Stomach smooth muscle (tissue), 2 donors: ENCODE results near the gene DHRS7B.

Experiments
- H3K27ac ChIP-seq: one replicate; pipeline ENCODE4 v1.7.0; 2013; ENCODE audit warnings: mild to moderate bottlenecking, low read length, inconsistent platforms
- H3K27me3 ChIP-seq, 2 donors: one replicate each; pipeline ENCODE4 v1.7.0; 2013; ENCODE audit warnings: low read length in 2 of 2; ENCODE audit not compliant: insufficient read depth in 2 of 2, control insufficient read depth in 1 of 2
- H3K36me3 ChIP-seq, 2 donors: one replicate each; pipeline ENCODE4 v1.7.0; 2013; ENCODE audit warnings: low read length in 2 of 2; ENCODE audit not compliant: control insufficient read depth in 2 of 2, insufficient read depth in 2 of 2
- H3K4me1 ChIP-seq: one replicate; pipeline ENCODE4 v1.7.0; 2013; ENCODE audit warnings: low read length; ENCODE audit not compliant: control insufficient read depth, insufficient read depth
- H3K4me3 ChIP-seq, 2 donors: one replicate each; pipeline ENCODE4 v1.7.0; 2013; ENCODE audit warnings: low read length in 2 of 2
- H3K9ac ChIP-seq, 2 donors: one replicate each; pipeline ENCODE4 v1.7.0; 2013; ENCODE audit warnings: low read length in 2 of 2, mild to moderate bottlenecking in 1 of 2
- H3K9me3 ChIP-seq, 2 donors: one replicate each; pipeline ENCODE4 v1.7.0; 2013; ENCODE audit warnings: low read length in 2 of 2; ENCODE audit not compliant: control insufficient read depth in 2 of 2
- donor health status: healthy.
- donor health status: Pancreatic carcinoma.

DHRS7B gene

DNA sequence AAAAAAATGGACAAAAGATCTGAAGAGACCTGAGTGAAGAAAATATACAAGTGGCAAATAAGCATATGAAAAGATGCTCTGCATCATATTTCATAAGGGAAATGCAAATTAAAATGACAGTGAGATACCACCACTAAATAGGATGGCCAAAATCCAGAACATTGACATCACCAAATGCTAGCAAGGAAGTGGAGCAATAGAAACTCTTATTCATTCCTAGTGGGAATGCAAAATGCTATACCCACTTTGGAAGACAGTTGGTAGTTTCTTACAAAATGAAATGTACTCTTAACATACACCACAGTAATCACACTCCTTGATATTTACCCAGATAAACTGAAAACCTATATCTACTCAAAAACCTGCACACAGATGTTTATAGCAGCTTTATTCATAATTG is 33.6 kb downstream of the DHRS7B start:
- H3K9ac ChIP-seq = no peak overlapping the region
- no peaks in the 10 kb centered on the region for H3K27me3 ChIP-seq
- no peak overlapping the region for H3K27ac ChIP-seq
- H3K9me3 ChIP-seq = no peaks in the 10 kb centered on the region
- no peak overlapping the region for H3K4me3 ChIP-seq
- H3K36me3 ChIP-seq = no peaks in the 10 kb centered on the region
- no peaks in the 10 kb centered on the region for H3K4me1 ChIP-seq

DNA sequence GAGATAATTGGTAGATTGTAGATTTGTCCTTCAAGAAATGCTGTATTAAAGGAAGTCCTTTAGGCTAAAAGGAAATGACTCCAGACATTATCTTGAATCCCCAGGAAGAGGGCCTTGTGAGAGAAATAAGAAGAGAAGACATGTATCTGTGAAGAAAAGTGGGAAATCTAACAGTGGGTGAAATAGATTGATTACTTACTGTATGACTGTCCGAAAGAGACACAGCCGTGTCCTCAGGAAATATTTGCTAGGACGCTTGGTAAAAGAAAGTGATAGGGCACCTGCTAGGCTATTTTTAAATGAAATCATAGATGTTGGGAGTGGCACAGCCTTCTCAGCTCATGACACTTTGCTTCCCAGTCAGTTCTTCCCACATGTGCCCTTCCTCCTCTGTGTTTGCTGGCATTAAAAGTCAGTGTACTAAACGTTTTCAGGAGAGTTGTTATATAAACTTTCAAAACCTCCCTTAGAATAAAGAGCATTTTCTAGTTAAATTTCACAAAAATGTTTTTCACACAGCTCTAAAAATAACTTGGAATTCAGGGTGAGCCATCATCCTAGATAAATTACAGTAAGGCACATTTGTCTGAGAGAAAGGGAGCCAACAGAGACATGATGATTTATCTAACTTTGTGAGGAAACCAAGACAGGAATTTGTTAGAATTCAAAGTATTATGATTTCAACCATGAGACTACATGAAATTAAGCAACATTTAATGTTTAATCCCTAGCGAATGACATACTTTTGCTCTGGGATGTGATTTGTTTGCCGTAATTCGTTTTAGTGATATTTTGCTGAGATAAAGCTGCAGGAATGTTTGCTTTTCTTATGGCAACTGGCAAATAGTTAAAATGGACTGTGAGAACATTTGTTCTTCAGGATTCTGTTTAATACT is 35.0 kb downstream of the DHRS7B start:
- Histone ChIP-seq H3K4me3 (no peak overlapping the region), H3K9me3 (no peaks in the 10 kb centered on the region), H3K4me1 (peaks cover 9% of the 10 kb centered on the region), H3K27me3 (no peaks in the 10 kb centered on the region), H3K27ac (peak overlapping the region; percentile 31), H3K9ac (peak overlapping the region in 1 of 2 donors; percentile 22), H3K36me3 (no peaks in the 10 kb centered on the region)

DNA sequence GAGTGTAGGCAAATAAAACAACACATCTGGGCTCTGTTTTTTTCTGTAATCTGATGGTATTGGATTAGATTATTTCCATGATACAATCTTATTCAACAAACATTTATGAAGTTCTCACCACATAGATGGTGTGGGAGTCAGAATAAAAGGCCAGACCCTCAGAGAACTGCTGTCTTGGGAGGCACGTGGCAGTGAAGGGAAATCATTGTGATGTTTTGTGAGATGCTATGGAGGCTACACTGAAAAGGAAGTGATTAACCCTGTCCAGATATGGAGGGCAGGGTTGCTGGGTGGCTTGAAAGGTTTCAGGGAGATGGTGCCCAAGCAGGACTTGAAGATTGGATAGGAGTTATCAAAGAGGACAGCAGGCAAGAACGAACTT is 35.6 kb downstream of the DHRS7B start:
- Histone ChIP-seq H3K36me3 (no peaks in the 10 kb centered on the region), H3K9ac (no peak overlapping the region), H3K27me3 (no peaks in the 10 kb centered on the region), H3K27ac (peak overlapping the region; percentile 31), H3K4me3 (no peak overlapping the region), H3K9me3 (no peaks in the 10 kb centered on the region), H3K4me1 (peaks cover 14% of the 10 kb centered on the region)

DNA sequence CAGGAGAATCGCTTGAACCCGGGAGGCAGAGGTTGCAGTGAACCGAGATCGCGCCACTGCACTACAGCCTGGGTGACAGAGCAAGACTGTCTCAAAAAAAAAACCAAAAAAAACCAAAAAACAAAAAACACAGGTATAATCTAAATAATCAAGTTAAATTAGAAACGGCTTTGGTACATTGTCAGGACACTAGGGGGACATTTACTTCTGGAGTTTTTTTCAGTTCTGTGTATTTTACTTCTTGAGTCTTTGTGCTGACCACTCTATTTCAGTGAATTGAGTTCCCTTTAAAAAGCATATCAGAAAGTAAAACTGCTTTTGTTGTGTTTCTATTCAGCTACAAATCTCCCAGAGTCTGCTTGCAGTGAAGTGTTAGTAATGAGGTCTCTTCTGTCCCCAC is 36.3 kb downstream of the DHRS7B start:
- H3K36me3 ChIP-seq = no peaks in the 10 kb centered on the region
- H3K27me3 ChIP-seq = no peaks in the 10 kb centered on the region
- no peak overlapping the region for H3K9ac ChIP-seq
- peaks cover 19% of the 10 kb centered on the region for H3K4me1 ChIP-seq
- H3K9me3 ChIP-seq = no peaks in the 10 kb centered on the region
- H3K4me3 ChIP-seq = no peak overlapping the region
- H3K27ac ChIP-seq = no peak overlapping the region

DNA sequence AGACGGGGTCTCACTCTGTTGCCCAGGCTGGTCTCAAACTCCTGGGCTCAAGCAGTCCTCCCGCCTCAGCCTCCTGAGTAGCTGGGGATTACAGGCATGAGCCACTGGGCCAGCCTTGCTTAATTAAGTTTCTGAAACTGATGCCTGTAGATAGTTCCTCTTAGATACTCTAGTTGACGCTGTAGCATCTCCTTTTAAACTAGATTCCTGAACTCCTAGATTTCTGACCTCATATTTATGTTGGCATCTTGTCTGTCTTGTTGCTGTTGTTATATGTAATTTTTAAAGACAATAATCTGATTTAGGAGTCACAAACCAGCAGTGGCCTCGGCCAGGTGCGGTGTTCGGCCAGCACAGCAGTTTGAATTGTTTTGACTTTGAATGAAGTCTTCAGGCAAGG is 37.5 kb downstream of the DHRS7B start:
- peaks cover 20% of the 10 kb centered on the region for H3K4me1 ChIP-seq
- no peaks in the 10 kb centered on the region for H3K36me3 ChIP-seq
- no peak overlapping the region for H3K4me3 ChIP-seq
- H3K9ac ChIP-seq = no peak overlapping the region
- H3K27me3 ChIP-seq = no peaks in the 10 kb centered on the region
- no peaks in the 10 kb centered on the region for H3K9me3 ChIP-seq
- no peak overlapping the region for H3K27ac ChIP-seq

DNA sequence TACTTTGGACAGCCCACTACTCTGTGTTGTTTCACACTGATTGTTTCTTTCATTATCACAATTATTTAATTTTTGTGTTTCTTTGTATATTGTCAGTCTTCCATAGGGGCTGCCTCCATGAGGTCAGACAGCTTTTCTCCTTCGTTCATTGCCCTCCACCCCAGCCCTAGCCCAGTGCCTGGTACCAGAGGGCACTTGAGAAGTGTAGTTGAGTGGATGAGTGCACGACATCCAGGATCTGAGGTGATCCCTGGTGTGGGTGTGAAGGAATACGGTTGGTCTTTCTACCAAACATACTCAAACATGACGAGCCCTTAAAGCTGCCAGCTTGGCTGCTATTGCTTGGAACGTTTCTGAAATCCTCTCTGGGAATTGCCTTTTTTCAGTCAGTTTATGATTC is 37.9 kb downstream of the DHRS7B start:
- H3K9ac ChIP-seq = no peak overlapping the region
- no peak overlapping the region for H3K4me3 ChIP-seq
- no peaks in the 10 kb centered on the region for H3K9me3 ChIP-seq
- no peaks in the 10 kb centered on the region for H3K27me3 ChIP-seq
- no peaks in the 10 kb centered on the region for H3K36me3 ChIP-seq
- H3K27ac ChIP-seq = no peak overlapping the region
- H3K4me1 ChIP-seq = peaks cover 20% of the 10 kb centered on the region

DNA sequence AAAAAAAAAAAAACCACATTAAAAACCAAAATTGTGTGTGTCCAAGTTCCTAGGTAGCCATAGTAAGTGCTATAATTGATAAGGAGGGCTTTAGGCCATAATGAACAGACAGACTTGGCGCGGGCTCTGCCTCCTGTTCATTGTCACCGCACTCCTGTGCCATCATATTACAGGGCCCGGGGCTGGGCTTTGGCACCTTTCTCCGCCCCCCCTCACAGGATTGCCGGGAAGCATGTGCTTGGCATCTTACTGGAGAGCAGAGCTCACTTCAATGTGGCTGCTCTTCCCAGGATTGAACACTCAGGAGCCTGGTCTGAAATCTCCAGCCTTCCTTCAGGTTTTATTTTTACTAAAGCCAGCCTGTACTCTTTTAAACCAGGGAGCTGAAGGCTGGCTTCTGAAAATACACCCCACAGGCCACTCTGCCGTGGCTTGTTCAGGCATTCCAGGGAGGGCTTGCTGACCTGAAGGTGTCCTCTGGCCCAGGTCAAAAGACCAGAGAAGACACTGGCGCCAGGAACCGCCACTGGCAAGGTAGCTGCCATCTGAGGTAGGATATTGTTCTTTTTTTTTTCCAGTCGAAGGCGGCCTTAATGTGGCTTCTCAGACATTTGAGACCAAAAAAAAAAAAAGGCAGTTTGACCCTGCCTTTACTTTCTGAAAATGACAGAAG is 39.3 kb downstream of the DHRS7B start:
- no peaks in the 10 kb centered on the region for H3K27me3 ChIP-seq
- H3K9me3 ChIP-seq = no peaks in the 10 kb centered on the region
- no peak overlapping the region for H3K9ac ChIP-seq
- H3K4me1 ChIP-seq = peaks cover 20% of the 10 kb centered on the region
- peak overlapping the region; percentile 41 for H3K27ac ChIP-seq
- H3K4me3 ChIP-seq = no peak overlapping the region
- H3K36me3 ChIP-seq = no peaks in the 10 kb centered on the region

DNA sequence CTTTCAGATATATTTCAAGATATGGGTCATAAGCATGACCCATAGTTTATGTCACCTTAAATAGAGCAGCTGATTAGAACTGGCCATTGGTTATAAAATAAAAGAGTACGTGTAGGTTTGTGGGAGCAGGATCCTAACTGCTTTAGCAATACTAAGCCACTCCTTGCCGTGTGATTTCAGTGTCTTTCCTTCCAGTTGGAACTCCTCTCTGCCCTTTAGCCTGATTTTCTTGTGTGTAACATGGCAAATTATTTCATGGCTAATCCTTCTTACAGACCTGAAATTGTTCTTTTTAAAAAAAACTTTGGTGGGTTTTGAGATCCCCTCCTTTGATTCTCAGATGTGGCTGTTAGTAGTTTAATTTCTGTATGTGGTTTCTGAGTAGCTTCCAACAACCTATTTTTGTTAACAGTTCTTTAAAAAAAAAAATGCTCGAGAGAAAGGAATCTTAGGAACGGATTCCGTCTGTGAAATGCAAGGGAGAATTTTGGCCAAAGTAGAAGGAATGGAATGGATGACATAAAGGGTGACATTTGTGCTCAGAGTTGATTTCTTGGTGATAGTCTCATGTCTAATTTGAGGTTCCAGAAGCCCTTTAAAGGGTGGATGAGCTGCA is 39.9 kb downstream of the DHRS7B start:
- Histone ChIP-seq H3K9ac (peak overlapping the region in 1 of 2 donors; percentile 14), H3K27ac (peak overlapping the region; percentile 25), H3K9me3 (no peaks in the 10 kb centered on the region), H3K27me3 (no peaks in the 10 kb centered on the region), H3K36me3 (no peaks in the 10 kb centered on the region), H3K4me1 (peaks cover 20% of the 10 kb centered on the region), H3K4me3 (no peak overlapping the region)

DNA sequence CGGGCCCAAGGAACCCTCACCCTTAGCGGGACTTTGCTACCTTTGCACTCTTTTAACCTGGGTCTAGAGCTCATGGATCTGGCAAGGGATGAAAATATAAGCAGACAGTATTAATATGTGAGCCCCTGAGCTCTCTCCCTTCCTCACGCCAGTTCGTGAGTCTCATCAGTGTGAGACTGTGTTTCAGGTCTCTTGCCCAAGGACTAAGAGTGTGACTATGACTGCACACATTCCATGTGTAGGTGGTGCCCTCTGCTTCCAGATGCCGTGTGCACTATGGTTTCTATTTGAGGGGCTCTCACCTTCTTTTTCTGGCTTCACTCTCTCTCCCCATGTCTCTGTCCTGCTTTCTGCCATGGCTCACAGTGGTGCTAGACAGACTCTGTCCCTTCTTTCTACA is 40.5 kb downstream of the DHRS7B start:
- peak overlapping the region in 1 of 2 donors; percentile 21 for H3K9ac ChIP-seq
- H3K4me1 ChIP-seq = peaks cover 20% of the 10 kb centered on the region
- no peak overlapping the region for H3K4me3 ChIP-seq
- H3K27me3 ChIP-seq = no peaks in the 10 kb centered on the region
- no peaks in the 10 kb centered on the region for H3K36me3 ChIP-seq
- H3K9me3 ChIP-seq = no peaks in the 10 kb centered on the region
- H3K27ac ChIP-seq = peak overlapping the region; percentile 25

DNA sequence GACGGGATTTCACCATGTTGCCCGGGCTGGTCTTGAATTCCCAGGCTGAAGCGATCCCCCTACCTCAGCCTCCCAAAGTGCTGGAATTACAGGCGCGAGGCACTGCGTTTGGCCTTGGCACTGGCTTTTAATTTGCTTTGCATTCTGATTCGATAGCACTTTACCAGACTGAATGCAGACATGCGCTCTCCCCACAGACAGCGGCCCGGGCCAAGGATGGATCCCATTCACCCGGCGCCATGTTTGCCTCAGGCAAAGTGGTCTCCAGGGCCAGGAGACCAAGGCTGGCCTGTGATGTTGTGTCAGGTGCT is 41.7 kb downstream of the DHRS7B start:
- H3K27me3 ChIP-seq = no peaks in the 10 kb centered on the region
- H3K9me3 ChIP-seq = no peaks in the 10 kb centered on the region
- H3K4me3 ChIP-seq = no peak overlapping the region
- H3K9ac ChIP-seq = no peak overlapping the region
- no peak overlapping the region for H3K27ac ChIP-seq
- peaks cover 5 to 11% of the 10 kb centered on the region in 2 donors for H3K36me3 ChIP-seq
- H3K4me1 ChIP-seq = peaks cover 20% of the 10 kb centered on the region

DNA sequence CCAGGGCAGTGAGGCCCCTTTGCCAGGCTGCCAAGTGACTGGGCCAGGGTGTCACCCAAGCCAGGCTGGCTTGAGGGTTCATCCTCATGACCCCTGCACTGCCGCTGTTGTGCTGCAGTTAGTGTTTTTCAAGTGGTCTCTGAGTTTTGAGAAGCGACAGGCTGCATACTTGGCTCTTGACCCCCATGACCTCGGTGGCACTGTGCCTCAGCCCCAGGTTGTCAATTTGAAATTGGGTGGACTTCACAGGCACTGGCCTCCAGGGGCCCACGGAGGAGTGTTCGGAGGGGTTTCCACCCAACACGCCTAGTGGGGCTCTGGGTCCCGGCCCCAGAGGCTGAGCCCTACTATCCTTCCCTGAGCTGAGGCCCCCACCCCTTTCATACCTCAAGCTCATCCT is 42.7 kb downstream of the DHRS7B start:
- Histone ChIP-seq H3K27me3 (no peaks in the 10 kb centered on the region), H3K9me3 (no peaks in the 10 kb centered on the region), H3K36me3 (peaks cover 7 to 19% of the 10 kb centered on the region in 2 donors), H3K4me1 (peaks cover 20% of the 10 kb centered on the region), H3K4me3 (no peak overlapping the region), H3K27ac (no peak overlapping the region), H3K9ac (no peak overlapping the region)
